HepG2 (cell line): Measurements from ENCODE around the gene AGAP1. TPM values are rescaled to one million over a fixed set of nuclear protein-coding genes. Genes with fewer than 3 reads are reported as not detected.

ENCODE experiments used
- DMAP1 ChIP-seq: IDR thresholded peaks from 2 replicates; pipeline ENCODE4 v1.6.1; 2016
- KLF11 ChIP-seq: IDR thresholded peaks from 2 replicates; pipeline ENCODE4 v1.6.1; 2016; ENCODE audit warnings: missing compliant biosample characterization
- KLF6 ChIP-seq: IDR thresholded peaks from 2 replicates; pipeline ENCODE4 v1.8.0; 2016; ENCODE audit warnings: missing biosample characterization, missing genetic modification reagents
- MEF2D ChIP-seq: sonication (generic); formaldehyde crosslinking; IDR thresholded peaks from 2 replicates; pipeline ENCODE4 v1.5.1; 2020; ENCODE audit warnings: mild to moderate bottlenecking, missing genetic modification reagents
- MZF1 ChIP-seq: sonication (generic); formaldehyde crosslinking; IDR thresholded peaks from 2 replicates; pipeline ENCODE4 v1.8.1; 2023; ENCODE audit warnings: mild to moderate bottlenecking, missing genetic modification reagents, borderline replicate concordance
- NFKBIZ ChIP-seq: IDR thresholded peaks from 2 replicates; pipeline ENCODE4 v1.6.1; 2018; ENCODE audit warnings: missing genetic modification reagents, missing compliant biosample characterization
- PHF8 ChIP-seq: sonication (generic); formaldehyde crosslinking; IDR thresholded peaks from 2 replicates; pipeline ENCODE4 v1.5.0; 2020; ENCODE audit warnings: missing genetic modification reagents
- SMC3 ChIP-seq: IDR thresholded peaks from 2 replicates; pipeline ENCODE4 v1.6.1; 2011; ENCODE audit warnings: low read length, improper control_type of control experiment
- SP5 ChIP-seq: IDR thresholded peaks from 2 replicates; pipeline ENCODE4 v1.6.1; 2016; ENCODE audit warnings: low read depth, borderline replicate concordance
- ZFP62 ChIP-seq: sonication (generic); formaldehyde crosslinking; IDR thresholded peaks from 2 replicates; pipeline ENCODE4 v1.4.0; 2020; ENCODE audit warnings: missing genetic modification reagents
- ZNF367 ChIP-seq: sonication (generic); formaldehyde crosslinking; IDR thresholded peaks from 2 replicates; pipeline ENCODE4 v1.4.0; 2020; ENCODE audit warnings: missing genetic modification reagents, borderline replicate concordance
- ZNF44 ChIP-seq: sonication (generic); formaldehyde crosslinking; IDR thresholded peaks from 2 replicates; pipeline ENCODE4 v1.5.1; 2020; ENCODE audit warnings: mild to moderate bottlenecking, missing genetic modification reagents
- ZNF576 ChIP-seq: sonication (generic); formaldehyde crosslinking; IDR thresholded peaks from 2 replicates; pipeline ENCODE4 v1.4.0; 2020; ENCODE audit warnings: mild to moderate bottlenecking, missing genetic modification reagents
- polyA plus RNA-seq, 8 experiments: library from polyadenylated mRNA; depleted of rRNA in 3 of 8; stranded (reverse) in 7 of 8; unstranded in 1 of 8; fragments of >200 nt; fragmentation: Illumina TruSeq in 4 of 8; extraction: Trizol in 4 of 8; gene quantifications; 2 replicates each; pipeline versions ENCODE4 v1.2.1 to v1.2.3, GENCODE V29; 2011 to 2016; ENCODE audit warnings: low read depth in 4 of 8, missing spikeins in 1 of 8, mixed read lengths in 1 of 8; ENCODE audit not compliant: insufficient read depth in 1 of 8
- total RNA-seq, 5 experiments: library from RNA; depleted of rRNA; stranded (reverse); fragments of >200 nt; fragmentation: Illumina TruSeq; extraction: Trizol; gene quantifications; 2 replicates each; pipeline ENCODE4 v1.2.3, GENCODE V29; 2016; ENCODE audit warnings: low read depth in 1 of 5
- TF ChIP-seq, protein P1 (sequence below): sonication (generic); formaldehyde crosslinking; conservative IDR thresholded peaks from 2 replicates; pipeline ENCODE4 v1.8.0; 2022; ENCODE audit warnings: low read depth, missing genetic modification reagents
- TF ChIP-seq, protein P2 (sequence below): sonication (generic); formaldehyde crosslinking; IDR thresholded peaks from 2 replicates; pipeline ENCODE4 v1.5.0; 2020; ENCODE audit warnings: mild to moderate bottlenecking, missing genetic modification reagents, moderate library complexity
- TF ChIP-seq, protein P3 (sequence below), 2 experiments: sonication (generic) in 1 of 2; formaldehyde crosslinking in 1 of 2; IDR thresholded peaks; 2 replicates each; pipeline versions ENCODE4 v1.4.0 to v1.6.1; 2016 to 2020; ENCODE audit warnings: borderline replicate concordance in 1 of 2, low read depth in 1 of 2, mild to moderate bottlenecking in 1 of 2, missing genetic modification reagents in 1 of 2

Gene AGAP1
- total and polyA plus RNA-seq, 2 of the 13 experiments (the other 11 are each of a cell fraction or from before 2014, with no cell fraction given): 21.2 to 32.7 TPM

GRCh38 chr2:235746257-235746934, 252.6 kb downstream of the AGAP1 start (continued):
- TF ChIP-seq, protein P1, sequence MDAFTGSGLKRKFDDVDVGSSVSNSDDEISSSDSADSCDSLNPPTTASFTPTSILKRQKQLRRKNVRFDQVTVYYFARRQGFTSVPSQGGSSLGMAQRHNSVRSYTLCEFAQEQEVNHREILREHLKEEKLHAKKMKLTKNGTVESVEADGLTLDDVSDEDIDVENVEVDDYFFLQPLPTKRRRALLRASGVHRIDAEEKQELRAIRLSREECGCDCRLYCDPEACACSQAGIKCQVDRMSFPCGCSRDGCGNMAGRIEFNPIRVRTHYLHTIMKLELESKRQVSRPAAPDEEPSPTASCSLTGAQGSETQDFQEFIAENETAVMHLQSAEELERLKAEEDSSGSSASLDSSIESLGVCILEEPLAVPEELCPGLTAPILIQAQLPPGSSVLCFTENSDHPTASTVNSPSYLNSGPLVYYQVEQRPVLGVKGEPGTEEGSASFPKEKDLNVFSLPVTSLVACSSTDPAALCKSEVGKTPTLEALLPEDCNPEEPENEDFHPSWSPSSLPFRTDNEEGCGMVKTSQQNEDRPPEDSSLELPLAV: no peak
- TF ChIP-seq ZNF44 (no peak), SP5 (no peak), PHF8 (CRISPR knock-in tag) (no peak), DMAP1 (CRISPR knock-in tag) (no peak), ZNF576 (no peak), ZNF367 (CRISPR knock-in tag) (no peak), MZF1 (CRISPR knock-in tag) (no peak), KLF11 (CRISPR knock-in tag) (no peak; the same call in 1 of the 2 replicates), MEF2D (CRISPR knock-in tag) (no peak), ZFP62 (CRISPR knock-in tag) (no peak), KLF6 (CRISPR knock-in tag) (no peak), SMC3 (peak; percentile 81), NFKBIZ (CRISPR knock-in tag) (no peak)
- TF ChIP-seq, protein P2, sequence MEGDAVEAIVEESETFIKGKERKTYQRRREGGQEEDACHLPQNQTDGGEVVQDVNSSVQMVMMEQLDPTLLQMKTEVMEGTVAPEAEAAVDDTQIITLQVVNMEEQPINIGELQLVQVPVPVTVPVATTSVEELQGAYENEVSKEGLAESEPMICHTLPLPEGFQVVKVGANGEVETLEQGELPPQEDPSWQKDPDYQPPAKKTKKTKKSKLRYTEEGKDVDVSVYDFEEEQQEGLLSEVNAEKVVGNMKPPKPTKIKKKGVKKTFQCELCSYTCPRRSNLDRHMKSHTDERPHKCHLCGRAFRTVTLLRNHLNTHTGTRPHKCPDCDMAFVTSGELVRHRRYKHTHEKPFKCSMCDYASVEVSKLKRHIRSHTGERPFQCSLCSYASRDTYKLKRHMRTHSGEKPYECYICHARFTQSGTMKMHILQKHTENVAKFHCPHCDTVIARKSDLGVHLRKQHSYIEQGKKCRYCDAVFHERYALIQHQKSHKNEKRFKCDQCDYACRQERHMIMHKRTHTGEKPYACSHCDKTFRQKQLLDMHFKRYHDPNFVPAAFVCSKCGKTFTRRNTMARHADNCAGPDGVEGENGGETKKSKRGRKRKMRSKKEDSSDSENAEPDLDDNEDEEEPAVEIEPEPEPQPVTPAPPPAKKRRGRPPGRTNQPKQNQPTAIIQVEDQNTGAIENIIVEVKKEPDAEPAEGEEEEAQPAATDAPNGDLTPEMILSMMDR (CRISPR knock-in tag): peak; percentile 87
- TF ChIP-seq, protein P3, sequence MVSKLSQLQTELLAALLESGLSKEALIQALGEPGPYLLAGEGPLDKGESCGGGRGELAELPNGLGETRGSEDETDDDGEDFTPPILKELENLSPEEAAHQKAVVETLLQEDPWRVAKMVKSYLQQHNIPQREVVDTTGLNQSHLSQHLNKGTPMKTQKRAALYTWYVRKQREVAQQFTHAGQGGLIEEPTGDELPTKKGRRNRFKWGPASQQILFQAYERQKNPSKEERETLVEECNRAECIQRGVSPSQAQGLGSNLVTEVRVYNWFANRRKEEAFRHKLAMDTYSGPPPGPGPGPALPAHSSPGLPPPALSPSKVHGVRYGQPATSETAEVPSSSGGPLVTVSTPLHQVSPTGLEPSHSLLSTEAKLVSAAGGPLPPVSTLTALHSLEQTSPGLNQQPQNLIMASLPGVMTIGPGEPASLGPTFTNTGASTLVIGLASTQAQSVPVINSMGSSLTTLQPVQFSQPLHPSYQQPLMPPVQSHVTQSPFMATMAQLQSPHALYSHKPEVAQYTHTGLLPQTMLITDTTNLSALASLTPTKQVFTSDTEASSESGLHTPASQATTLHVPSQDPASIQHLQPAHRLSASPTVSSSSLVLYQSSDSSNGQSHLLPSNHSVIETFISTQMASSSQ (IDR thresholded peaks at IDR 0.05; ENCODE audit: low read depth): no peak
- TF ChIP-seq, protein P3 (CRISPR knock-in tag; IDR thresholded peaks at IDR 0.05; ENCODE audit: borderline replicate concordance): no peak
